GM23338 (cell line): Measurements from ENCODE around the gene KCNMB2. TPM values are rescaled to one million over a fixed set of nuclear protein-coding genes. Genes with fewer than 3 reads are reported as not detected.

Experiments
- ATAC-seq: fragments of 200-7000 bp; cut with Tn5 transposase; 3 replicates; pipeline ENCODE4 v1.9.1; 2020
- DNase-seq: peaks from one replicate; pipeline ENCODE4 v3.0.0-alpha.2; 2015; ENCODE audit warnings: low spot score
- H2AFZ ChIP-seq: fragments of 200-600 bp; sonication (generic); 2 replicates; pipeline ENCODE4 v1.8.0; 2016; ENCODE audit warnings: antibody characterized with exemption, mild to moderate bottlenecking, moderate library complexity
- H3F3A ChIP-seq: fragments of 200-600 bp; sonication (generic); replicated peaks from 2 replicates; pipeline ENCODE4 v1.8.0; 2017; ENCODE audit warnings: antibody characterized with exemption, mixed run types, low read depth
- H3K27ac ChIP-seq: fragments of 200-600 bp; sonication (generic); 2 replicates; pipeline ENCODE4 v1.6.1; 2016; ENCODE audit warnings: low read depth
- H3K27me3 ChIP-seq: fragments of 200-600 bp; sonication (generic); 2 replicates; pipeline ENCODE4 v1.8.0; 2016; ENCODE audit warnings: mild to moderate bottlenecking, mixed run types, moderate library complexity; ENCODE audit not compliant: insufficient read depth
- H3K36me3 ChIP-seq: fragments of 200-600 bp; sonication (generic); 2 replicates; pipeline ENCODE4 v1.8.0; 2016; ENCODE audit warnings: mild to moderate bottlenecking; ENCODE audit not compliant: insufficient read depth
- H3K4me1 ChIP-seq: fragments of 200-600 bp; sonication (generic); 2 replicates; pipeline ENCODE4 v1.8.0; 2016; ENCODE audit warnings: mild to moderate bottlenecking, moderate library complexity; ENCODE audit not compliant: insufficient read depth
- H3K4me2 ChIP-seq: fragments of 200-600 bp; sonication (generic); 2 replicates; pipeline ENCODE4 v1.7.1; 2017; ENCODE audit warnings: mixed run types
- H3K4me3 ChIP-seq: fragments of 200-600 bp; sonication (generic); 2 replicates; pipeline ENCODE4 v1.6.1; 2016; ENCODE audit warnings: mixed run types
- H3K79me2 ChIP-seq: fragments of 200-600 bp; sonication (generic); replicated peaks from 2 replicates; pipeline ENCODE4 v1.8.0; 2017; ENCODE audit warnings: mild to moderate bottlenecking; ENCODE audit not compliant: insufficient read depth
- H3K9me2 ChIP-seq: fragments of 200-600 bp; sonication (generic); 2 replicates; pipeline ENCODE4 v1.8.0; 2017; ENCODE audit not compliant: insufficient read depth
- H4K20me1 ChIP-seq: fragments of 200-600 bp; sonication (generic); replicated peaks from 2 replicates; pipeline ENCODE4 v1.8.0; 2017; ENCODE audit warnings: mild to moderate bottlenecking; ENCODE audit not compliant: insufficient read depth
- H3K27ac Mint-ChIP-seq: 2 replicates; pipeline ENCODE4 v1.8.0; 2020; ENCODE audit warnings: inconsistent platforms, mild to moderate bottlenecking, moderate library complexity, mixed read lengths
- H3K27me3 Mint-ChIP-seq: 3 replicates; pipeline ENCODE4 v1.8.0; 2022; ENCODE audit warnings: low read depth, mild to moderate bottlenecking, moderate library complexity, mixed read lengths, inconsistent platforms; ENCODE audit not compliant: insufficient read depth, poor library complexity
- H3K36me3 Mint-ChIP-seq: 3 replicates; pipeline ENCODE4 v1.8.0; 2021; ENCODE audit warnings: low read depth, mild to moderate bottlenecking, inconsistent platforms, moderate library complexity, mixed read lengths
- H3K4me1 Mint-ChIP-seq: 3 replicates; pipeline ENCODE4 v1.8.0; 2020; ENCODE audit warnings: mild to moderate bottlenecking, inconsistent platforms, mixed read lengths
- H3K4me3 Mint-ChIP-seq: 3 replicates; pipeline ENCODE4 v1.8.0; 2021; ENCODE audit warnings: moderate library complexity, mild to moderate bottlenecking, inconsistent platforms, mixed read lengths
- H3K9me3 Mint-ChIP-seq: 3 replicates; pipeline ENCODE4 v1.8.0; 2020; ENCODE audit warnings: moderate library complexity, mild to moderate bottlenecking, inconsistent platforms, mixed read lengths
- CTCF ChIP-seq, 2 experiments: fragments of 200-600 bp in 1 of 2; sonication (generic) in 1 of 2; conservative IDR thresholded peaks; 2 replicates each; pipeline versions ENCODE4 v1.5.1 to v1.6.1; 2016 to 2017; ENCODE audit warnings: antibody characterized with exemption in 2 of 2, low read depth in 2 of 2, mild to moderate bottlenecking in 2 of 2, moderate library complexity in 1 of 2
- ETS1 ChIP-seq: IDR thresholded peaks from 2 replicates; pipeline ENCODE4 v1.6.1; 2016; ENCODE audit warnings: antibody characterized with exemption
- EZH2 ChIP-seq: fragments of 200-600 bp; sonication (generic); IDR thresholded peaks from one replicate; pipeline ENCODE4 v1.8.0; 2017; ENCODE audit warnings: antibody characterized with exemption, mild to moderate bottlenecking, low read depth; ENCODE audit not compliant: unreplicated experiment
- EZH2phosphoT487 ChIP-seq: fragments of 200-600 bp; sonication (generic); IDR thresholded peaks from one replicate; pipeline ENCODE4 v1.8.1; 2018; ENCODE audit warnings: antibody characterized with exemption; ENCODE audit not compliant: unreplicated experiment
- JUNB ChIP-seq: IDR thresholded peaks from one replicate; pipeline ENCODE4 v1.6.1; 2016; ENCODE audit warnings: antibody characterized with exemption; ENCODE audit not compliant: unreplicated experiment
- NANOG ChIP-seq: IDR thresholded peaks from 2 replicates; pipeline ENCODE4 v1.6.1; 2016; ENCODE audit warnings: antibody characterized with exemption, borderline replicate concordance
- REST ChIP-seq: IDR thresholded peaks from one replicate; pipeline ENCODE4 v1.6.1; 2018; ENCODE audit warnings: antibody characterized with exemption; ENCODE audit not compliant: unreplicated experiment
- STAT1 ChIP-seq: IDR thresholded peaks from one replicate; pipeline ENCODE4 v1.6.1; 2016; ENCODE audit warnings: antibody characterized with exemption; ENCODE audit not compliant: unreplicated experiment
- ZNF114 ChIP-seq: fragments of 250-450 bp; sonication (Bioruptor Pico); IDR thresholded peaks from 2 replicates; pipeline ENCODE4 v1.5.0; 2020; ENCODE audit warnings: mild to moderate bottlenecking, moderate library complexity
- ZNF331 ChIP-seq: fragments of 250-450 bp; sonication (Bioruptor Pico); IDR thresholded peaks from 2 replicates; pipeline ENCODE4 v1.5.0; 2020; ENCODE audit warnings: low read depth, mild to moderate bottlenecking, moderate library complexity
- polyA plus RNA-seq: library from polyadenylated mRNA; unstranded; fragments of >200 nt; fragmentation: Nextera tagmentation; extraction: Ambion mirVana; gene quantifications from 2 replicates; pipeline ENCODE4 v1.2.1, GENCODE V29; 2016
- total RNA-seq: library from RNA; depleted of rRNA; stranded (reverse); fragments of >200 nt; shearing (Covaris generic); gene quantifications from 2 replicates; pipeline ENCODE4 v1.2.3, GENCODE V29; 2014

Gene KCNMB2
- total and polyA plus RNA-seq, 2 experiments from 2014 or later: 0.53 TPM; not detected in 1

- H3K4me2 ChIP-seq: peak overlapping the region; percentile 81
- peak overlapping the region; percentile 53 for H3K4me3 ChIP-seq
- no peaks in the 10 kb centered on the region for H3K9me2 ChIP-seq
- ATAC-seq: peak; percentile 59
- no peak for TF ChIP-seq ETS1
- no peak for TF ChIP-seq CTCF (conservative IDR thresholded peaks at IDR 0.05; ENCODE audit: low read depth in 2 of 2)
- TF ChIP-seq REST: no peak
- TF ChIP-seq ZNF331: no peak
- TF ChIP-seq JUNB: no peak
- TF ChIP-seq EZH2: no peak
- no peak for TF ChIP-seq STAT1
- no peak for TF ChIP-seq ZNF114 (CRISPR knock-in tag)
- H3K79me2 ChIP-seq: no peaks in the 10 kb centered on the region
- no peaks in the 10 kb centered on the region for H3F3A ChIP-seq
- peaks cover 39% of the 10 kb centered on the region for H3K4me1 ChIP-seq
- no peaks in the 10 kb centered on the region for H3K36me3 Mint-ChIP-seq
- H3K27ac ChIP-seq: peak overlapping the region; percentile 80
- H3K27me3 Mint-ChIP-seq: no peaks in the 10 kb centered on the region
- H3K9me3 Mint-ChIP-seq: no peaks in the 10 kb centered on the region
- H2AFZ ChIP-seq: peak overlapping the region; percentile 54; the same call in 1 of the 2 replicates
- peaks cover 53% of the 10 kb centered on the region for H3K4me1 Mint-ChIP-seq
- DNase-seq: peak; percentile 26
- H3K4me3 Mint-ChIP-seq: peak overlapping the region; percentile 72
- H4K20me1 ChIP-seq: no peaks in the 10 kb centered on the region
- no peaks in the 10 kb centered on the region for H3K36me3 ChIP-seq
- no peaks in the 10 kb centered on the region for H3K27me3 ChIP-seq
- peak overlapping the region; percentile 28; the same call in 1 of the 2 replicates for H3K27ac Mint-ChIP-seq
These were observed 978 bp downstream of the KCNMB2 start for GRCh38 chr3:178537122-178537705.

GRCh38 chr3:178538056-178538455, 1.8 kb downstream of the KCNMB2 start:
- peaks cover 53% of the 10 kb centered on the region for H3K4me1 Mint-ChIP-seq
- no peaks in the 10 kb centered on the region for H4K20me1 ChIP-seq
- no peak for DNase-seq
- TF ChIP-seq EZH2phosphoT487 (no peak), ETS1 (no peak), NANOG (no peak), JUNB (no peak), REST (no peak)

More at GRCh38 chr3:178538056-178538455, 1.8 kb downstream of the KCNMB2 start:
- no peaks in the 10 kb centered on the region for H3K27me3 Mint-ChIP-seq
- H3K4me3 Mint-ChIP-seq: no peak overlapping the region
- H3K36me3 Mint-ChIP-seq: no peaks in the 10 kb centered on the region
- H3K9me3 Mint-ChIP-seq: no peaks in the 10 kb centered on the region
- H3K36me3 ChIP-seq: no peaks in the 10 kb centered on the region
- H3K79me2 ChIP-seq: no peaks in the 10 kb centered on the region
- no peaks in the 10 kb centered on the region for H3K27me3 ChIP-seq
- no peaks in the 10 kb centered on the region for H3K9me2 ChIP-seq
- H2AFZ ChIP-seq: no peak overlapping the region
- peak overlapping the region; percentile 81 for H3K4me2 ChIP-seq
- H3K4me1 ChIP-seq: peaks cover 39% of the 10 kb centered on the region
- H3K27ac Mint-ChIP-seq: no peak overlapping the region
- no peaks in the 10 kb centered on the region for H3F3A ChIP-seq
- ATAC-seq: no peak
- peak overlapping the region; percentile 53 for H3K4me3 ChIP-seq
- H3K27ac ChIP-seq: no peak overlapping the region
